Gastrocnemius medialis (tissue), 4 donors: ENCODE results near the gene SORL1.

Experiments
- POLR2A ChIP-seq, 2 donors: fragments of 450-650 bp; IDR thresholded peaks; one replicate each; pipeline ENCODE4 v1.6.1; 2017; ENCODE audit warnings: antibody characterized with exemption in 2 of 2, mild to moderate bottlenecking in 2 of 2, moderate library complexity in 2 of 2
- TF ChIP-seq, protein P1 (sequence below), 5 experiments: fragments of 450-650 bp in 3 of 5; fragments of 200-600 bp in 2 of 5; sonication (generic) in 2 of 5; IDR thresholded peaks in 4 of 5; conservative IDR thresholded peaks in 1 of 5; 1 replicate in 4 of 5; 2 replicates in 1 of 5; pipeline ENCODE4 v1.5.1; 2016 to 2019; ENCODE audit warnings: antibody characterized with exemption in 5 of 5, mild to moderate bottlenecking in 3 of 5, moderate library complexity in 3 of 5

DNA sequence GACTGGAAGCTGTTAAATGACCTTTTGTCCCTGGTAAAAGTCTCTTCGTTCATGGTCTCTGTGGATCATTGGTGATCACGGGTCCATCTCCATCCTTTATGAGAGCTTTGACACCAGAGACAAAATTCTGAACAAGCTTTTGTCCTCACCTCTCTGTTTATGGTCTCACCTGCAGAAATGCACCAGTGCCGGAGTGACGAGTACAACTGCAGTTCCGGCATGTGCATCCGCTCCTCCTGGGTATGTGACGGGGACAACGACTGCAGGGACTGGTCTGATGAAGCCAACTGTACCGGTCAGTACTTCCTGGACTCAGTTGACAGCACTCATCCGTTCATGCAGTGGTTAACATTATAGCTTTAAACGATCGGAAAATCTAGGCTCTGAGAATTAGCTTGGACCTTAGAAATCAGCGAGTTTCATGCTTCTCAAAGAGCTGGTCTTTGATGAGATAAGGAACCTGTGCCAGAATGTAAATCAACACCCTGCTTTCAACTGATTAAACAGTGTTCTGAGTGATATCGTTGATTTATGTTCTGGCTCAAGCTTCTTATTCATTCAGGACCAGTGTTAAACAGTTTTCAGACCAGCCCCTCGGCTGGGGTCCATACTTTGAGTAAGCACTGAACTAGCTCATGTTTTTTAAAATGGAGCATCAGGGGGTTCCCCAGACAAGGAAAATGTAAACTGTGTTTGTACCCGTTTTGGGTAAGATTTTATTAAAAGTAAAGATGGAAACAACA lies 125.2 kb downstream of the SORL1 start:
- TF ChIP-seq, protein P1, sequence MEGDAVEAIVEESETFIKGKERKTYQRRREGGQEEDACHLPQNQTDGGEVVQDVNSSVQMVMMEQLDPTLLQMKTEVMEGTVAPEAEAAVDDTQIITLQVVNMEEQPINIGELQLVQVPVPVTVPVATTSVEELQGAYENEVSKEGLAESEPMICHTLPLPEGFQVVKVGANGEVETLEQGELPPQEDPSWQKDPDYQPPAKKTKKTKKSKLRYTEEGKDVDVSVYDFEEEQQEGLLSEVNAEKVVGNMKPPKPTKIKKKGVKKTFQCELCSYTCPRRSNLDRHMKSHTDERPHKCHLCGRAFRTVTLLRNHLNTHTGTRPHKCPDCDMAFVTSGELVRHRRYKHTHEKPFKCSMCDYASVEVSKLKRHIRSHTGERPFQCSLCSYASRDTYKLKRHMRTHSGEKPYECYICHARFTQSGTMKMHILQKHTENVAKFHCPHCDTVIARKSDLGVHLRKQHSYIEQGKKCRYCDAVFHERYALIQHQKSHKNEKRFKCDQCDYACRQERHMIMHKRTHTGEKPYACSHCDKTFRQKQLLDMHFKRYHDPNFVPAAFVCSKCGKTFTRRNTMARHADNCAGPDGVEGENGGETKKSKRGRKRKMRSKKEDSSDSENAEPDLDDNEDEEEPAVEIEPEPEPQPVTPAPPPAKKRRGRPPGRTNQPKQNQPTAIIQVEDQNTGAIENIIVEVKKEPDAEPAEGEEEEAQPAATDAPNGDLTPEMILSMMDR (IDR thresholded peaks at IDR 0.05 in 4 of 5, conservative IDR thresholded peaks at IDR 0.05 in 1 of 5): no peak
- TF ChIP-seq POLR2A (IDR thresholded peaks at IDR 0.05): no peak
